ENCODE measurements around the gene GFRA1.

GFRA1 gene

GRCh38 chr10:116132780-116133399 lies 140.1 kb downstream of the GFRA1 start:
- DNase-seq (ENCODE audit: low read depth), result no peak
- TF ChIP-seq MYC (IDR thresholded peaks at IDR 0.05; ENCODE audit: low read depth, low read length) (no peak), POLR2A (IDR thresholded peaks at IDR 0.05; ENCODE audit: extremely low read depth, insufficient read length) (no peak), CTCF (IDR thresholded peaks at IDR 0.05; ENCODE audit: low read depth, low read length) (no peak), MAX (IDR thresholded peaks at IDR 0.05; ENCODE audit: low read depth, low read length) (no peak)
- no peak overlapping the region for H3K4me3 ChIP-seq (ENCODE audit: low read depth, low read length)

- no peak overlapping the region for H3K4me3 ChIP-seq (ENCODE audit: low read depth, low read length)
- TF ChIP-seq MYC (IDR thresholded peaks at IDR 0.05; ENCODE audit: low read depth, low read length), result no peak
- no peak for TF ChIP-seq CTCF (IDR thresholded peaks at IDR 0.05; ENCODE audit: low read depth, low read length)
- DNase-seq (ENCODE audit: low read depth), result no peak
These were observed 143.0 kb downstream of the GFRA1 start for GRCh38 chr10:116130006-116130405.

- H3K4me3 ChIP-seq (ENCODE audit: low read depth, low read length), result no peak overlapping the region
- TF ChIP-seq MAX (IDR thresholded peaks at IDR 0.05; ENCODE audit: low read depth, low read length), result no peak
- DNase-seq (ENCODE audit: low read depth), result no peak
These were observed 145.9 kb downstream of the GFRA1 start for GRCh38 chr10:116126954-116127695.

GRCh38 chr10:116126239-116126638 lies 146.8 kb downstream of the GFRA1 start:
- no peak for DNase-seq (ENCODE audit: low read depth)
- TF ChIP-seq MYC (IDR thresholded peaks at IDR 0.05; ENCODE audit: low read depth, low read length), result no peak
- TF ChIP-seq POLR2A (IDR thresholded peaks at IDR 0.05; ENCODE audit: extremely low read depth, insufficient read length), result no peak
- TF ChIP-seq CTCF (IDR thresholded peaks at IDR 0.05; ENCODE audit: low read depth, low read length), result no peak
- no peak for TF ChIP-seq MAX (IDR thresholded peaks at IDR 0.05; ENCODE audit: low read depth, low read length)
- no peak overlapping the region for H3K4me3 ChIP-seq (ENCODE audit: low read depth, low read length)

- H3K4me3 ChIP-seq (ENCODE audit: low read depth, low read length), result no peak overlapping the region
- DNase-seq (ENCODE audit: low read depth), result no peak
- no peak for TF ChIP-seq MAX (IDR thresholded peaks at IDR 0.05; ENCODE audit: low read depth, low read length)
- TF ChIP-seq CTCF (IDR thresholded peaks at IDR 0.05; ENCODE audit: low read depth, low read length), result no peak
- no peak for TF ChIP-seq MYC (IDR thresholded peaks at IDR 0.05; ENCODE audit: low read depth, low read length)
- no peak for TF ChIP-seq POLR2A (IDR thresholded peaks at IDR 0.05; ENCODE audit: extremely low read depth, insufficient read length)
These were observed 147.8 kb downstream of the GFRA1 start for GRCh38 chr10:116125180-116125579.

GRCh38 chr10:116124777-116125176 lies 148.2 kb downstream of the GFRA1 start:
- no peak overlapping the region for H3K4me3 ChIP-seq (ENCODE audit: low read depth, low read length)
- TF ChIP-seq MYC (IDR thresholded peaks at IDR 0.05; ENCODE audit: low read depth, low read length) (no peak), MAX (IDR thresholded peaks at IDR 0.05; ENCODE audit: low read depth, low read length) (no peak), POLR2A (IDR thresholded peaks at IDR 0.05; ENCODE audit: extremely low read depth, insufficient read length) (no peak), CTCF (IDR thresholded peaks at IDR 0.05; ENCODE audit: low read depth, low read length) (no peak)
- DNase-seq (ENCODE audit: low read depth), result no peak

Data from NB4 (cell line).